OCI-LY7 (cell line): Measurements from ENCODE around the gene NACA2. TPM values are rescaled to one million over a fixed set of nuclear protein-coding genes. Genes with fewer than 3 reads are reported as not detected.

ENCODE experiments used
- BruUV-seq: library from RNA; stranded (reverse); fragments of 400-500 nt; replicated peaks from 2 replicates; lab custom pipeline; 2021; lab: Mats Ljungman, UMichigan
- CTCF ChIA-PET: fragments of 300-600 bp; sonication (Branson Sonifier 250); formaldehyde crosslinking; loops from one replicate; lab custom pipeline; 2022; ENCODE audit warnings: antibody characterized with exemption; ENCODE audit not compliant: unreplicated experiment; lab: Charles Lee
- POLR2A ChIA-PET: fragments of 300-600 bp; sonication (Branson Sonifier 250); formaldehyde crosslinking; loops from one replicate; lab custom pipeline; 2022; ENCODE audit warnings: antibody characterized with exemption; lab: Charles Lee
- DNase-seq: peaks from one replicate; pipeline ENCODE4 v3.0.0-alpha.2; 2015; ENCODE audit warnings: low spot score
- H2AFZ ChIP-seq: fragments of 200-600 bp; sonication (generic), shearing (Covaris generic); 2 replicates; pipeline ENCODE4 v1.6.1; 2014; ENCODE audit warnings: mild to moderate bottlenecking, antibody characterized with exemption, low read length, moderate library complexity
- H3K27ac ChIP-seq: fragments of 200-600 bp; sonication (generic); 2 replicates; pipeline ENCODE4 v1.5.1; 2014; ENCODE audit warnings: mixed run types, low read depth, mild to moderate bottlenecking, moderate library complexity, low read length, inconsistent platforms; ENCODE audit not compliant: poor library complexity, severe bottlenecking
- H3K36me3 ChIP-seq: fragments of 200-600 bp; sonication (generic); 2 replicates; pipeline ENCODE4 v1.6.1; 2014; ENCODE audit warnings: mild to moderate bottlenecking, antibody characterized with exemption, low read length, moderate library complexity, mixed read lengths; ENCODE audit not compliant: insufficient read depth
- H3K4me1 ChIP-seq: fragments of 200-600 bp; sonication (generic); 2 replicates; pipeline ENCODE4 v1.5.1; 2014; ENCODE audit warnings: mild to moderate bottlenecking, low read length; ENCODE audit not compliant: insufficient read depth, poor library complexity, severe bottlenecking
- H3K4me2 ChIP-seq: fragments of 200-600 bp; sonication (generic); 2 replicates; pipeline ENCODE4 v1.6.1; 2014; ENCODE audit warnings: mild to moderate bottlenecking, low read length
- H3K4me3 ChIP-seq: fragments of 200-600 bp; sonication (generic); 2 replicates; pipeline ENCODE4 v1.5.1; 2014; ENCODE audit warnings: mild to moderate bottlenecking, low read depth, low read length; ENCODE audit not compliant: poor library complexity, severe bottlenecking
- H3K79me2 ChIP-seq: fragments of 200-600 bp; sonication (generic); 2 replicates; pipeline ENCODE4 v1.6.1; 2016; ENCODE audit warnings: low read depth, mild to moderate bottlenecking, low read length, moderate library complexity, mixed read lengths; ENCODE audit not compliant: insufficient read depth
- H3K9me2 ChIP-seq: fragments of 200-600 bp; sonication (generic); 2 replicates; pipeline ENCODE4 v1.6.1; 2016; ENCODE audit warnings: mild to moderate bottlenecking, low read length, mixed read lengths; ENCODE audit not compliant: insufficient read depth
- H3K9me3 ChIP-seq: fragments of 200-600 bp; sonication (generic); 2 replicates; pipeline ENCODE4 v1.6.1; 2014; ENCODE audit warnings: mild to moderate bottlenecking, mixed run types, low read length, mixed read lengths
- H4K20me1 ChIP-seq: fragments of 200-600 bp; sonication (generic); 2 replicates; pipeline ENCODE4 v1.6.1; 2014; ENCODE audit warnings: mild to moderate bottlenecking, antibody characterized with exemption, low read length, moderate library complexity, mixed read lengths; ENCODE audit not compliant: insufficient read depth
- EZH2phosphoT487 ChIP-seq: fragments of 200-600 bp; sonication (generic); IDR thresholded peaks from 2 replicates; pipeline ENCODE4 v1.6.1; 2018; ENCODE audit warnings: low read depth, borderline replicate concordance, mild to moderate bottlenecking, mixed run types, antibody characterized with exemption, low read length, moderate library complexity, mixed read lengths
- intact Hi-C: fragments of 100-400 bp; cut with micrococcal nuclease; formaldehyde crosslinking; loops from one replicate; pipeline ENCODE4 v1.10.0; 2022; ENCODE audit not compliant: unreplicated experiment
- total RNA-seq, 2 experiments: library from RNA; depleted of rRNA in 1 of 2; stranded (reverse); fragments of >200 nt in 1 of 2; shearing (Covaris generic) in 1 of 2; gene quantifications; 2 replicates each; pipeline ENCODE4 v1.2.3, GENCODE V29; 2014 to 2022
- TF ChIP-seq, protein P1 (sequence below): fragments of 200-600 bp; sonication (generic); conservative IDR thresholded peaks from 2 replicates; pipeline ENCODE4 v1.5.1; 2014; ENCODE audit warnings: mild to moderate bottlenecking, antibody characterized with exemption, low read length, moderate library complexity, mixed read lengths

NACA2 gene
- total RNA-seq, 2 experiments from 2014 or later: not detected

DNA sequence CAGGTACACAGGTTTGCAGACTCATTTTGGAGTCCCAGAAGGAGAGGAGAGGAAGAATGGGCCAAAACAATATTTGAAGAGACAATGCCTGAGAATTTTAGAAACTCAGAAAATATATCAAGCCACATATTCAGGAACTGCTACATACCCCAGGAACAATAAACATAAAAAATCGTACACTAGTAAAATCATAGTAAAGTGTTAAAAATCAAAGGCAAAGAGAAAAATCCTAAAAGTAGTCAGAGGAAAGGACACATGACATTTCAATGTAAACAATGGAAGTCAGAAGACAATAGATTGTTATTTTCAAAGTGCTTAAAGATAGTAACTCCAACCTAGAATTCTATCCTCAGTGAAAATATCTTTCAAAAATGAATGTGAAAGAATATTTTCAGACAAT is 28.5 kb upstream of the NACA2 start:
- Histone ChIP-seq H3K27ac (no peak overlapping the region), H3K4me3 (no peak overlapping the region), H3K4me1 (no peaks in the 10 kb centered on the region), H3K4me2 (no peak overlapping the region), H3K9me2 (no peaks in the 10 kb centered on the region), H3K36me3 (no peaks in the 10 kb centered on the region), H3K79me2 (no peaks in the 10 kb centered on the region), H2AFZ (no peak overlapping the region), H4K20me1 (no peaks in the 10 kb centered on the region), H3K9me3 (peaks cover 15% of the 10 kb centered on the region; the same call in 1 of the 2 replicates)
- intact Hi-C loops: no loop called here
- ChIA-PET POLR2A (no interaction called here), CTCF (no interaction called here)
- BruUV-seq: no TSS peak
- peak; percentile 8 for DNase-seq
- TF ChIP-seq, protein P1, sequence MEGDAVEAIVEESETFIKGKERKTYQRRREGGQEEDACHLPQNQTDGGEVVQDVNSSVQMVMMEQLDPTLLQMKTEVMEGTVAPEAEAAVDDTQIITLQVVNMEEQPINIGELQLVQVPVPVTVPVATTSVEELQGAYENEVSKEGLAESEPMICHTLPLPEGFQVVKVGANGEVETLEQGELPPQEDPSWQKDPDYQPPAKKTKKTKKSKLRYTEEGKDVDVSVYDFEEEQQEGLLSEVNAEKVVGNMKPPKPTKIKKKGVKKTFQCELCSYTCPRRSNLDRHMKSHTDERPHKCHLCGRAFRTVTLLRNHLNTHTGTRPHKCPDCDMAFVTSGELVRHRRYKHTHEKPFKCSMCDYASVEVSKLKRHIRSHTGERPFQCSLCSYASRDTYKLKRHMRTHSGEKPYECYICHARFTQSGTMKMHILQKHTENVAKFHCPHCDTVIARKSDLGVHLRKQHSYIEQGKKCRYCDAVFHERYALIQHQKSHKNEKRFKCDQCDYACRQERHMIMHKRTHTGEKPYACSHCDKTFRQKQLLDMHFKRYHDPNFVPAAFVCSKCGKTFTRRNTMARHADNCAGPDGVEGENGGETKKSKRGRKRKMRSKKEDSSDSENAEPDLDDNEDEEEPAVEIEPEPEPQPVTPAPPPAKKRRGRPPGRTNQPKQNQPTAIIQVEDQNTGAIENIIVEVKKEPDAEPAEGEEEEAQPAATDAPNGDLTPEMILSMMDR: no peak
- TF ChIP-seq EZH2phosphoT487: no peak

DNA sequence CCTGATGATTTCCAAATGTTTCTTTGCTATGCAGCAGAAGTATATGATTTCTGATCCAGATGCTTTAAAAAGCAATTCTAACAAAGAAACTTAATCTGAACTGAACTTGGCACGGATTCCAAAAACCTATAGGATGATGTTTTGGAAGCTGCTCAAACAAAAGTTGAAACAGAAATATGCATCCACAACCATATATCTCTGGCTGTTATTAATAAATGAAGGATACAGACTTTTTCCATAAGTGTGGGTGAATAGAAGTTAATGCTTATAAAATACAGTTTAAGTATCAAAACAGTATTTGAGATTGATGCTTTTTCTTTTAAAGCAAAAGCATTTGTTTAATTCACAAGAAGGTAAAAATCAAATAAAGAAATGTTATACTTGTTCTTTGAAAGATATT is 27.9 kb upstream of the NACA2 start:
- no peak overlapping the region for H3K4me2 ChIP-seq
- no peaks in the 10 kb centered on the region for H4K20me1 ChIP-seq
- POLR2A ChIA-PET: interaction anchor here (0.8 kb wide), 1 partner anchor 23 kb away, joined by 3 read pairs; no protein-coding TSS in a partner anchor
- peaks cover 15% of the 10 kb centered on the region; the same call in 1 of the 2 replicates for H3K9me3 ChIP-seq
- no peak overlapping the region for H3K27ac ChIP-seq
- H3K4me1 ChIP-seq: no peaks in the 10 kb centered on the region
- no peaks in the 10 kb centered on the region for H3K9me2 ChIP-seq
- no peak overlapping the region for H2AFZ ChIP-seq
- CTCF ChIA-PET: no interaction called here
- TF ChIP-seq, protein P1: no peak
- TF ChIP-seq EZH2phosphoT487: no peak
- BruUV-seq: no TSS peak
- intact Hi-C loops: no loop called here
- H3K4me3 ChIP-seq: no peak overlapping the region
- H3K79me2 ChIP-seq: no peaks in the 10 kb centered on the region
- no peak for DNase-seq
- no peaks in the 10 kb centered on the region for H3K36me3 ChIP-seq

DNA sequence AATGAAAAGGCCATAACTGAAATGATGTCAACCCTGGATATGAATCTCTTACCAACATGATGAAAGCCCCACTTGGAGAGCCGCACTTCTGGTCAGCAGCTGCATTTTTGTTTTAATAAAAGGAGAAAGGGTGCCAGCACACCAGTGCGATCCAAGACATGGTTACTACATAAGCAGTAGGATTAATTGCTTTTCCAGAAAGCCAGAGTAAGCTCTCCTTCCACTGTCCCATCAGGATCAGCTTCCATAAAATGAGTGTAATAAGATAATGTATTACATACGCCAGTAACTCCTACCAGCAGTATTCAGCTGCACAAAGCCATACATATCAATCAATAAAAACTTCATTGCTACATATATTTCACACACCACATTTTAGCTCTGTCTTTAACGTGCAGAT is 26.3 kb upstream of the NACA2 start:
- Histone ChIP-seq H3K27ac (no peak overlapping the region), H2AFZ (no peak overlapping the region), H3K4me3 (no peak overlapping the region), H4K20me1 (no peaks in the 10 kb centered on the region), H3K79me2 (no peaks in the 10 kb centered on the region), H3K9me2 (no peaks in the 10 kb centered on the region), H3K4me2 (no peak overlapping the region), H3K4me1 (no peaks in the 10 kb centered on the region), H3K9me3 (peaks cover 15% of the 10 kb centered on the region; the same call in 1 of the 2 replicates), H3K36me3 (no peaks in the 10 kb centered on the region)
- intact Hi-C loops: no loop called here
- DNase-seq: no peak
- BruUV-seq: no TSS peak
- TF ChIP-seq, protein P1: no peak
- no peak for TF ChIP-seq EZH2phosphoT487
- CTCF ChIA-PET: no interaction called here
- POLR2A ChIA-PET: interaction anchor here (0.5 to 1.1 kb wide), 4 partner anchors 16 to 539 kb away, joined by 3 to 4 read pairs (median 3); no protein-coding TSS in a partner anchor
